ENCODE results near the gene DNASE1. TPM values are rescaled to one million over a fixed set of nuclear protein-coding genes. Genes with fewer than 3 reads are reported as not detected.
"Not testable (repeated sequence)": the region's sequence is repeated elsewhere in the genome, so short reads cannot be mapped to it uniquely, and the experiment has no call there.

Gene DNASE1
- total RNA-seq, 1 donor, result 55.2 TPM

- no peak for DNase-seq (ENCODE audit: low read depth in 2 of 3, low spot score in 2 of 3)
These were observed 13.6 kb upstream of the DNASE1 start for GRCh38 chr16:3640632-3641501.

GRCh38 chr16:3641801-3642396, 12.6 kb upstream of the DNASE1 start:
- DNase-seq (ENCODE audit: low read depth in 2 of 3, low spot score in 2 of 3), result no peak

GRCh38 chr16:3642397-3643094, 11.9 kb upstream of the DNASE1 start:
- DNase-seq (ENCODE audit: low read depth in 2 of 3, low spot score in 2 of 3), result no peak

DNA sequence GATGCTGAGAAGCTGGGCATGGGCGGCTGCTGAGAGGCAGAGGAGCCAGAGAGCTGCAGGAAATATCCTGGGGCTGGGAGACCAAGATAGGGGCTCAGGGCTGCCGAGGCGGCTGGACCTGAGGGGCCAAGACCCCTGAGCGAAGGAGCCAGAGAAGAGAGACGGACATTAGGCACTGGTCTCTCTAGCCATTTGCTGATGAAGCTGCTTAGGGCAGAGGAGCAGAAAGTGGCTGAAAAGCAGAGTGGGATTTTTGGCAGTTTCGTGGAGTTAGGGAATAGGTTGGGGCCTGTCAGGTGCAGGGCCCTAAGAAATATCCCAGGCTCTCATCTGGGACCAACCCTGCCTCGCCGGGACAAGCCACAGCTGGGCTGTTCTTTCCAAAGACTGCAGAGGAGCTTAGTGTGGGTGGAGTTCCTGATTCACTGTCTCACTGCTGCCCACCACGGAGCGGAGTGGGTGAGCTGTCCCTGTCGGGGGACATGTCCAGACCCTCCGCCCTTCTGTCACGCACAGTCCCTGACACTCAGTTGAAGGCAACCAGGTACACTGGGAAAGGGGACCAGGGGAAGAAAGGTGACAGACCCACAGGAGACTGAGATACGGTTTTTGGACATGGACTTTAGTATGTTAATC, 11.3 kb upstream of the DNASE1 start:
- no peak for DNase-seq (ENCODE audit: low read depth in 2 of 3, low spot score in 2 of 3)

GRCh38 chr16:3645108-3645503, 9.4 kb upstream of the DNASE1 start:
- no peak for DNase-seq (ENCODE audit: low read depth in 2 of 3, low spot score in 2 of 3)

GRCh38 chr16:3645504-3646347, 8.8 kb upstream of the DNASE1 start:
- DNase-seq (ENCODE audit: low read depth in 2 of 3, low spot score in 2 of 3), result no peak

DNA sequence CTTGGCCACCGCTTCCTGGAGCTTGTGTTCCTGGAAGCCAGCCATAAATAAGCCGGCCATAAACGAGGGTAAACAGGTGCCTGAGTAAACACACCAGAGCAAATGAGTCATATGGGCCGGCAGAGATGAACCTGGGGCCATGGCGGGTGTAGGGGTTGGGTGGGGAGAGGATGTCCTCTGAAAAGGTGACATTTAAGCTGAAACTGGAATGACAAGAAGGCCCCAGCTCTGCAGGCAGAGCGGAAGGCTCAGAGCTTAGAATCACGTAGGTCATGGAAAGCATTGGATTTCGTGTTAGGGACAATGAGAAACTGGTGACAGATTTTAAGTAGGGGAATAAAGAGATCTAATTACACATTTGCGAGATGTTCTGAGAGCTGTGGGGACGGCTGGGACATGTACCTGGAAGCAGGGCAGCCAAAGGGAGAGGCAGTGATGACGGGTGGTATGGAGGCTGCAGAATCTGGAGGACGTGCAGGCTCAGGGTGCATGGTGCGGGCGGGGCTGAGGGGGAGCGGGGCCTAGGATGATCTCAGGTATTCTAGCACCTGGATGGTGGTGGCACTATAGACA, 8.1 kb upstream of the DNASE1 start:
- DNase-seq (ENCODE audit: low read depth in 2 of 3, low spot score in 2 of 3), result no peak

GRCh38 chr16:3650631-3651265, 3.7 kb upstream of the DNASE1 start:
- DNase-seq (ENCODE audit: low read depth in 2 of 3, low spot score in 2 of 3), result no peak

GRCh38 chr16:3651461-3652372, 2.8 kb upstream of the DNASE1 start:
- DNase-seq (ENCODE audit: low read depth in 2 of 3, low spot score in 2 of 3), result no peak

DNA sequence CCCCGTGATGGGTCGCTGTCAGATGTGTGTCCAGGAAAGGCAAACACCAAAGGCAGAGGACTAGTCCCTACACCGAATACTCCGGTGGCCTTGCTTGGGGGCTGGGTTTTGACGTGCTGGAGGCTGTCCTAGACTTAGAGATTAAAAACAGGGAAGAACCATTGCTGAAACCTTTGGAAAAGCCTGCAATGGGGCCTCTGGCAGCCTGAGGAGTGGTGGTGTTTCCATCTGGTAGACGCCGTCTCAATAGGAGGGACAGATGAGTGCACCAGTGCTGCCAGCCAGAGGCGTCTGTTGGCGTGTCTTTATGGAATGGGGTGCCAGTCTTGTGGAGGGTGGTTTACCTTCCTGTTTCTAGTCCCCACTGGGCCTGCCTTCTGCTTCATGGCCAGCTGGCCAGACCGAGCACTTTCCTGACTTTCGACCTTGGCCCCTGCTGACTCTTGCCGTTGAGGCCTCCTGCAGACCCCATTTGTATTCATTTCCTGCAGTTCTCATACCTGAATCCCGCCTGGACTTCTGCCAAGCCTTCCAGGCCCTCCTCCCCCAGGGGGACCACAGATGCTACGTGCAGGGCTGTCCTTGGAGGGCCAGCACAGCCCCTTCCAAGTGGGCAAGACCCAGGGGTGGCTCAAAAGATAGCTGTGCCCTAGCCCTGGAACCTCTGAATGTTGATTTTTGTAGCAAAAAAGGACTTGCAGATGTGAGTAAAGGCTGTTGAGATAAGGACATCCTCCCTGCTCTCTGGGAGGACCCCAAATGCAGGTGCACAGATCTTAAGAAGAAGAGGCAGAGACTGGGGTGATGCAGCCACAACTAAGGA, 1.9 kb upstream of the DNASE1 start:
- no peak for DNase-seq (ENCODE audit: low read depth in 2 of 3, low spot score in 2 of 3)

- no peak for DNase-seq (ENCODE audit: low read depth in 2 of 3, low spot score in 2 of 3)
These were observed 522 bp downstream of the DNASE1 start for GRCh38 chr16:3655030-3655395.

GRCh38 chr16:3655396-3656159, 1.1 kb downstream of the DNASE1 start:
- no peak for DNase-seq (ENCODE audit: low read depth in 2 of 3, low spot score in 2 of 3)

DNA sequence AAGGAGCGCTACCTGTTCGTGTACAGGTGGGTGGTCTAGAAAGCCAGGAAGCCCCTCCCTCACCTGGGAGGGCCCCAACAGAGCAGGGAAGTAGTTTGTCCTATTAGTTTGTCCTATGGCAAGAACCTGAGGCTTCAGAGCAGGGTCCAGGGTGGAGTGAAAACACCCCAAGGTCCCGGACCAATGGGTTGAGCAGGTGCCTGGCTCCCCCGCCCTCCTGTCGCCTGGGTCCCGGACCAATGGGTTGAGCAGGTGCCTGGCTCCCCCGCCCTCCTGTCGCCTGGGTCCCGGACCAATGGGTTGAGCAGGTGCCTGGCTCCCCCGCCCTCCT, 1.6 kb downstream of the DNASE1 start:
- DNase-seq (ENCODE audit: low read depth in 2 of 3, low spot score in 2 of 3), result not testable (repeated sequence)

DNA sequence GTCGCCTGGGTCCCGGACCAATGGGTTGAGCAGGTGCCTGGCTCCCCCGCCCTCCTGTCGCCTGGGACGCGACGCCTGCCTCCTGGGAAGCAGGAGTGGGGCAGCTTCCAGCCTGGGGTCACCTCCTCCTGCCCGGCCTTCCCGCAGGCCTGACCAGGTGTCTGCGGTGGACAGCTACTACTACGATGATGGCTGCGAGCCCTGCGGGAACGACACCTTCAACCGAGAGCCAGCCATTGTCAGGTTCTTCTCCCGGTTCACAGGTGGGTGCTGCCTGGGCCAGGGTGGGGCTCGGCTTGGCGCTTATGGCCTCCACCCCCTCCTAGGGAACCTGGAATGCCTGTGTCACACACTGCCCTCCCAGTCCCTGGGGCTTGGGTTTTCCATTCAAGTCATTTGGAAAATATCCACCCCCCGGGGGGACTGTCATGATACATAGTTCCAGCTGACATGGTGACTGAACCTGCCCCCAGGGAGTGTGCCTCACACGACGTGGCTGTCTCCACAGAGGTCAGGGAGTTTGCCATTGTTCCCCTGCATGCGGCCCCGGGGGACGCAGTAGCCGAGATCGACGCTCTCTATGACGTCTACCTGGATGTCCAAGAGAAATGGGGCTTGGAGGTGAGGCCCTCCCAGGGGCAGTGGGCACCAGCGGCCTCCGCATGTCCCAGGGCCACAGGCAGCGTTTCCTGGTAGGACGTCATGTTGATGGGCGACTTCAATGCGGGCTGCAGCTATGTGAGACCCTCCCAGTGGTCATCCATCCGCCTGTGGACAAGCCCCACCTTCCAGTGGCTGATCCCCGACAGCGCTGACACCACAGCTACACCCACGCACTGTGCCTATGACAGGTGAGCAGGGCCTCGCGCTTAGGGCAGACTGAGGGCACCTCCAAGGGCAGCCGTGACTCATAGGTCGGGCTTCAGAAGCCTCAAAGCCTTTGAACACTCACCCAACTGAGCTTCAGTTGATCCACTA, 2.3 kb downstream of the DNASE1 start:
- no peak for DNase-seq (ENCODE audit: low read depth in 2 of 3, low spot score in 2 of 3)

DNA sequence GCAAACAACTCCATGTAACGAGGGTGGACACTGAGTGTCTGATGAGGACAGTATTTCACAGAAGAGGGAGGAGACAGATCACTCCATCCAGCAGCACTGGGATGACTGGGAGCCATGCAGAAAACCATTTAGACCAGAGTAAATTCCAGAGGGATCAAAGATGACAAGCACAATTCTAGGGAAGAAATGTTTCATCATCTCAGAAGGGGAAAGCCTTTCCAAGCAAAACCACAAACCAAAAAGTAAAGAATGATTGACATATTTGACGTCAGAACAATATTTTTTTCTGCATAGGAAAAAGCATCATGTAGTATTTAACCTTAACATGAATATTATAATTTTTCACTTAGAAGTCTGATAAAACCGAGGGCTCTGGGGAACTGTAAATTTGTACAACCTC, 4.8 kb downstream of the DNASE1 start:
- DNase-seq (ENCODE audit: low read depth in 2 of 3, low spot score in 2 of 3), result no peak

DNA sequence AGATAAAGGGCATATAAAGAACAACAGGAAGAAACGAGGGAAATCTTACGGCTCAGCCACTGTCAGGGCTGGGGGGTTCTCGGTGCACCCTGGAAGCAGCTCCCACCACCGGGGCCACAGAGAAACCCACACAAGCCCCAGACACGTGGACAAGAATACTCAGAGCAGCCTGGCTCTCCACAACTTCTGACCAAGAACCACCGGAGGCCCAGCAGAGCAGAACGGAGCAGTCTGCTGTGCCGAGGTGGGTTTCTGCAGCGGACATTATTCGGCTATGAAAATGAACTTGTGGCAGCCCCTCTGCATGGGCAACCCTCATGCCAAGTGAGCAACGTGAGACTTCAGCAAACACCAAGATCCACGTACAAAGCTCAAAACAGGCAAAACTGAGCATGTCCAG, 6.8 kb downstream of the DNASE1 start:
- DNase-seq (ENCODE audit: low read depth in 2 of 3, low spot score in 2 of 3), result no peak

Measured in hematopoietic multipotent progenitor cell (in vitro differentiated cells).